CD4-positive, CD25-positive, alpha-beta regulatory T cell (primary cell): Measurements from ENCODE around the gene PRR13. TPM values are rescaled to one million over a fixed set of nuclear protein-coding genes. Genes with fewer than 3 reads are reported as not detected.
"Not testable (repeated sequence)": the region's sequence is repeated elsewhere in the genome, so short reads cannot be mapped to it uniquely, and the experiment has no call there.

ENCODE experiments used
- ATAC-seq, 2 donors: fragments of 150-1000 bp; cut with Tn5 transposase; one replicate each; pipeline ENCODE4 v1.10.0; 2021; ENCODE audit warnings: low read depth in 2 of 2, moderate number of reproducible peaks in 2 of 2, moderate library complexity in 1 of 2
- DNase-seq, 3 donors: peaks; one replicate each; pipeline versions ENCODE4 v3.0.0 to v3.0.0-alpha.2; 2012 to 2022; ENCODE audit warnings: mixed read lengths in 1 of 3
- H3K27ac ChIP-seq: one replicate; pipeline ENCODE4 v1.7.0; 2013; ENCODE audit warnings: mild to moderate bottlenecking, low read length; ENCODE audit not compliant: insufficient read depth, poor library complexity, severe bottlenecking
- H3K27me3 ChIP-seq: one replicate; pipeline ENCODE4 v1.7.0; 2013; ENCODE audit warnings: low read length; ENCODE audit not compliant: control insufficient read depth, insufficient read depth
- H3K36me3 ChIP-seq: one replicate; pipeline ENCODE4 v1.7.0; 2013; ENCODE audit warnings: mild to moderate bottlenecking, low read length, moderate library complexity; ENCODE audit not compliant: control insufficient read depth, insufficient read depth
- H3K4me1 ChIP-seq: 2 replicates; pipeline ENCODE4 v1.7.0; 2013; ENCODE audit warnings: mild to moderate bottlenecking, low read length; ENCODE audit not compliant: insufficient read depth, control insufficient read depth, poor library complexity, severe bottlenecking
- H3K4me3 ChIP-seq: one replicate; pipeline ENCODE4 v1.7.0; 2013; ENCODE audit warnings: low read depth, mild to moderate bottlenecking, low read length, moderate library complexity
- H3K9me3 ChIP-seq, 2 experiments: 1 replicate in 1 of 2; 2 replicates in 1 of 2; pipeline ENCODE4 v1.7.0; 2013; ENCODE audit warnings: low read length in 2 of 2, mild to moderate bottlenecking in 1 of 2, moderate library complexity in 1 of 2; ENCODE audit not compliant: control insufficient read depth in 2 of 2
- H3K27ac Mint-ChIP-seq, 3 donors: one replicate each; pipeline ENCODE4 v1.8.0; 2020 to 2022; ENCODE audit warnings: mild to moderate bottlenecking in 3 of 3, mixed read lengths in 3 of 3, moderate library complexity in 2 of 3
- H3K27me3 Mint-ChIP-seq: one replicate; pipeline ENCODE4 v1.8.0; 2022; ENCODE audit warnings: mild to moderate bottlenecking, mixed read lengths
- H3K36me3 Mint-ChIP-seq: one replicate; pipeline ENCODE4 v1.8.0; 2020; ENCODE audit warnings: mixed read lengths
- H3K4me1 Mint-ChIP-seq, 4 donors: one replicate each; pipeline ENCODE4 v1.8.0; 2020 to 2022; ENCODE audit warnings: mixed read lengths in 4 of 4, mild to moderate bottlenecking in 1 of 4
- H3K4me3 Mint-ChIP-seq, 4 donors: one replicate each; pipeline ENCODE4 v1.8.0; 2020 to 2022; ENCODE audit warnings: mild to moderate bottlenecking in 4 of 4, mixed read lengths in 4 of 4, moderate library complexity in 3 of 4
- H3K9me3 Mint-ChIP-seq, 7 donors: one replicate each; pipeline ENCODE4 v1.8.0; 2020 to 2022; ENCODE audit warnings: mixed read lengths in 7 of 7, mild to moderate bottlenecking in 3 of 7, moderate library complexity in 2 of 7
- polyA plus RNA-seq, 4 donors: library from polyadenylated mRNA; unstranded; fragments of 300-500 nt; fragmentation: Illumina TruSeq; gene quantifications; one replicate each; pipeline ENCODE4 v1.2.3, GENCODE V29; 2021
- total RNA-seq: library from RNA; stranded (reverse); gene quantifications from one replicate; pipeline ENCODE4 v1.2.3, GENCODE V29; 2022

The PRR13 gene
- total and polyA plus RNA-seq, 5 donors from 2014 or later = 187 to 639 (median 561) TPM

DNA sequence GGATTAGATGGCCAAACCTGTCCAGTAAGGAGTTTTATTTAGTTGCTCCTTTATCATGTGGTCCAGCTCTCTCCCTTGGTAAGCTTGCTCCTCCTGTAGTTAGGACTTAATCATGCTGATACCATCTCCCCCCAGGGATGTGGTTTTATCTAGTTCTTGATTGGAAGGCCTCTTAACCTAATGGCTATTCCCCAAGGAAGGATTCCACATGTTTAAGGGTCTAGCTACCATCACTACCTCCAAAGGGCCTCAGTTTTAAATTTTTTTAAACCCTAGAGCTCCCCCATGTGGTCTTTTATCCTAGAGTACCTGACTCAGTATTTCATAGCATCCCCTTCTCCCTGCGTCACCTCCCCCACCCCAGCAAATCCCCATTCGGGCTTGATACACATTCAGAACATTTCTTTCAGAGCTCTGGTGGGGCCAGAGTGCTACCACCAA lies 35.3 kb downstream of the PRR13 start:
- Histone ChIP-seq H3K4me1 (peaks cover 20% of the 10 kb centered on the region), H3K36me3 (peaks cover 88% of the 10 kb centered on the region), H3K9me3 (no peaks in the 10 kb centered on the region), H3K27me3 (no peaks in the 10 kb centered on the region), H3K27ac (peak overlapping the region; percentile 55), H3K4me3 (no peak overlapping the region)
- Mint-ChIP-seq H3K9me3 (no peaks in the 10 kb centered on the region), H3K27ac (peak overlapping the region in 2 of 3 donors; percentile 71 to 74), H3K4me3 (peak overlapping the region in 2 of 4 donors; percentile 42 to 44), H3K27me3 (no peaks in the 10 kb centered on the region), H3K4me1 (peaks cover 15 to 57% (median 41%) of the 10 kb centered on the region in 4 donors), H3K36me3 (peaks cover 48% of the 10 kb centered on the region)
- no peak for DNase-seq
- peak in 1 of 2 donors; percentile 21 for ATAC-seq

DNA sequence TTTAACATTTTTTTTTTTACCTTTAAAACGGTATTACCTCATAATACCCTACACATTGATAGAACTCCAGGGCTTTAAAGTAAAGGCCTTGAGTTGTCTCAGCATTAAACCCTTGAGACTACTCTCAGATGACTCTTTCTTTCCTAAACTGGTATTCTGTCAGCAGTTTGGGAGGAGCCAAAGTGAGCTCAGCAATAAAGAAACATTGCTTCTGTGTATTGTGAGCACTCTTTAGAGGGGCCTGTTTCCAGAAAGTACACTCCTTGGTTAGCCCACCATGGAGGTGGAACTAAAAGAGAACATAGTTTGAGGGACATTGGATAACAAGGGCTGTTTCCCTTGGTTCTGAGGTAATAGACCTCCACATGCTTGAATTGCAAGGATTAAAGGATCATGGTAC lies 37.3 kb downstream of the PRR13 start:
- Mint-ChIP-seq H3K36me3 (peaks cover 46% of the 10 kb centered on the region), H3K4me1 (peaks cover 7 to 43% (median 27%) of the 10 kb centered on the region in 4 donors), H3K4me3 (no peak overlapping the region), H3K9me3 (no peaks in the 10 kb centered on the region), H3K27ac (peak overlapping the region in 2 of 3 donors; percentile 20 to 49), H3K27me3 (no peaks in the 10 kb centered on the region)
- peaks cover 14% of the 10 kb centered on the region for H3K4me1 ChIP-seq
- no peak overlapping the region for H3K27ac ChIP-seq
- no peaks in the 10 kb centered on the region for H3K9me3 ChIP-seq
- no peak for ATAC-seq
- H3K27me3 ChIP-seq = no peaks in the 10 kb centered on the region
- H3K4me3 ChIP-seq = no peak overlapping the region
- peaks cover 87% of the 10 kb centered on the region for H3K36me3 ChIP-seq
- no peak for DNase-seq

DNA sequence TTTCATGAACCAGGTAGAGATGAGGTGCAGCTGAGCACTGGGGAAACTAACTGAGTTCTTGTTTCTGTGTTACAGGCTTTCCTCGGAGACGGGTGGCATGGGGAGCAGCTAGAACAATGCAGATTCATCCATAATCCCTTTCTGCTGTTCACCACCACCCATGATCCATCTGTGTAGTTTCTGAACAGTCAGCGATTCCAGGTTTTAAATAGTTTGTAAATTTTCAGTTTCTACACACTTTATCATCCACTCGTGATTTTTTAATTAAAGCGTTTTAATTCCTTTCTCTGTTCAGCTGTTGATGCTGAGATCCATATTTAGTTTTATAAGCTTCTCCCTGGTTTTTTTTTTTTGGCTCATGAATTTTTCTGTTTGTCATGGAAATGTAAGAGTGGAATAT lies 37.8 kb downstream of the PRR13 start:
- H3K4me1 ChIP-seq = peaks cover 9% of the 10 kb centered on the region
- no peaks in the 10 kb centered on the region for H3K27me3 ChIP-seq
- no peak overlapping the region for H3K27ac ChIP-seq
- DNase-seq (no peak), ATAC-seq (no peak)
- no peak overlapping the region for H3K4me3 ChIP-seq
- Mint-ChIP-seq H3K27ac (peak overlapping the region in 1 of 3 donors; percentile 20), H3K36me3 (peaks cover 42% of the 10 kb centered on the region), H3K4me1 (peaks cover 2 to 38% (median 22%) of the 10 kb centered on the region in 4 donors), H3K27me3 (no peaks in the 10 kb centered on the region), H3K4me3 (no peak overlapping the region), H3K9me3 (no peaks in the 10 kb centered on the region)
- H3K36me3 ChIP-seq = peaks cover 86% of the 10 kb centered on the region
- no peaks in the 10 kb centered on the region for H3K9me3 ChIP-seq

DNA sequence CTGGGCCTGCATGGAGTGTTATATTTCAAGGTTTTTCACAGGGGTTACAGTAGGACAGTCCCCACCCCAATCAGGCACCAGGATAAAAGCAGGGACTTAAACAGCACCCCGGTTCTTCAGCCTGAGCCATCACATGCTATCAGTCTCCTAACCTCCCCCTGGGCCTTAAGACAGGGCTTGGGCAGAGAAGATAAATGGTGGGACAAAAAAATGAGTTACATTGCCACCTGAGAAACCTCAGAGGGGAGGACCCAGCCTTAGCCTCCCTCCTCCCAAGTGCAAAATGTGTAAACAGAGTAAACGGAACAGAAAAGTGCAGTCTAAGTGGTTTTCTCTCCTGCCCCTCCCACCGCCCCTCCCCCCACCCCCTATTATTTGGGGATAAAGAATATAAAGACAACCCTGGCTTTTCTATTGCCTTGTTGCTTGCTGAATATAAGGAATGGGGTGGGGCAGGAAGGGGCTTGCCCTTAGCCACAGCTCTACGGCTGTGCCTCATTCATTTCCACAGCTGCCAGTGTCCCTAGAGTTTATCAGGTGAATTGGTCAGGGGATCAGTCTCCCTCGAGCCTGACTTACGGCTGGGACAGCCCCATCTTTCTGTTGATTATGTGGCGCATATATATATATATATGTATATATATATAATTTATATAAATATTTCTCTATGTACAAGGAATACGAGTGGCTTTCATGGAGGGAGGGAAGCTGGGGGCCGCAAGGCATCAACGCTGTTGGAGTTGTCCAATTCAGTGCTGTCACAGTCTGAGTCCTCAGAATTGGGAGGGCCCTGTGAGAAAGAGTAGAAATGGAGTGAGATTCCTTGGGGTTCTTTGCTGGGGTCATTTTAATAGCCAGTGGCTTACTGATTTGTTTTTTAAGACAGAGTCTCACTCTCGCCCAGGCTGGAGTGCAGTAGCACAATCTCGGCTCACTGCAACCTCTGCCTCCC lies 39.2 kb downstream of the PRR13 start:
- Mint-ChIP-seq H3K27ac (peak overlapping the region in 1 of 3 donors; percentile 76), H3K9me3 (no peaks in the 10 kb centered on the region), H3K4me1 (peaks cover 0 to 25% (median 13%) of the 10 kb centered on the region in 4 donors), H3K27me3 (no peaks in the 10 kb centered on the region), H3K4me3 (no peak overlapping the region), H3K36me3 (peaks cover 37% of the 10 kb centered on the region)
- Histone ChIP-seq H3K36me3 (peaks cover 86% of the 10 kb centered on the region), H3K4me1 (peaks cover 2% of the 10 kb centered on the region), H3K9me3 (no peaks in the 10 kb centered on the region), H3K4me3 (no peak overlapping the region), H3K27ac (no peak overlapping the region), H3K27me3 (no peaks in the 10 kb centered on the region)
- no peak for ATAC-seq
- no peak for DNase-seq

DNA sequence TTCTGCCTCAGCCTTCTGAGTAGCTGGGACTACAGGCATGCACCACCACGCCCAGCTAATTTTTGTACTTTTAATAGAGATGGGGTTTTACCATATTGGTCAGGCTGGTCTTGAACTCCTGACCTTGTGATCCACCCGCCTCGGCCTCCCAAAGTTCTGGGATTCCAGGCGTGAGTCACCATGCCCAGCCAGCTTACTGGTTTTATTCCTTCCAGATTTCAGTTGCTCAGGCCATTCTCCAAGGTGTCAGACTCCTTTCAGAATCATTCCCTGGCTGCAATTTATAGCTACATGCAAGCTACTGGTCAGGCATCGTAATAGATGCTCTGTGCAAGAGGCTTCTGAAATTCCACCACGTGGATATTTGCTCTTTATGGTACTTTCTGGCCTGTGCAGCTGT lies 39.9 kb downstream of the PRR13 start:
- not testable (repeated sequence) for H3K4me3 Mint-ChIP-seq, H3K27ac Mint-ChIP-seq

DNA sequence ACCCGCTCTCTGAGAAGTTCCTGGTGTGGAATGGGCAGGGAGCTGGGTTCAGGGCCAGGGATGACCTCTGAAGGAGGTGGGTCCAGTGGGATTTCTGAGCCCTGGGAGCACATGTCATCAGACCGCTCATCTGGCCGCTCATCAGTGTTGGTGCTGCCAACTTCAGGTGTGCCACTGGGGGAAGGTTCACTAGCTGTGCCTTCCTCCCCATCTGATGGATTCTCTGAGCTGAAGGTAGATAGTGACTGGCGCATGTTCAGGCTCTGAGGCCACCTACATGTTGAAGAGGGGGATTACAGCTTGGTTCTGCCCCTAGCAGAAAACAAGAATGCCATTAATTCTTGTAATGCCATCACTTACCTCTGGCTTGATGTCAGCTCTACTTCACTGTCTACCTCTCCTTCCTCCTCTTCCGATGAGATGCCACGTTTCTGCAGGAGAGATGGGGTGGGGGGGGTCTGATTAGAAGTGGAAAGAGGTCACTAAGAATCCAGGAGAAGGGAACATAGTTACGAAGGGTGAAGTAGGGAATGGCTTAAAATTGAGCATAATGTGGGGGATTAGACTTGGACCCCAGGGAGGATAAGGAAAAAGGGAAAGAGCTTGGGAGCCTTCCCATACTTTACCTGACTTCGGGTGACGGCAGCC lies 40.5 kb downstream of the PRR13 start:
- Mint-ChIP-seq H3K27ac (peak overlapping the region in 2 of 3 donors; percentile 35 to 59), H3K9me3 (no peaks in the 10 kb centered on the region), H3K4me3 (peak overlapping the region in 1 of 4 donors; percentile 66), H3K27me3 (no peaks in the 10 kb centered on the region), H3K4me1 (peaks cover 0 to 17% (median 8%) of the 10 kb centered on the region in 4 donors), H3K36me3 (peaks cover 26% of the 10 kb centered on the region)
- no peak overlapping the region for H3K4me3 ChIP-seq
- DNase-seq (peak in 1 of 3 donors; percentile 18), ATAC-seq (peak; percentile 29 to 42)
- H3K27me3 ChIP-seq = no peaks in the 10 kb centered on the region
- H3K4me1 ChIP-seq = peaks cover 2% of the 10 kb centered on the region
- H3K9me3 ChIP-seq = no peaks in the 10 kb centered on the region
- H3K36me3 ChIP-seq = peaks cover 78% of the 10 kb centered on the region
- H3K27ac ChIP-seq = no peak overlapping the region

More for the DNA sequence above, 39.9 kb downstream of the PRR13 start:
- not testable (repeated sequence) for H3K4me3 ChIP-seq, DNase-seq, H3K9me3 ChIP-seq, H3K27me3 ChIP-seq, H3K4me1 ChIP-seq, H3K27ac ChIP-seq, ATAC-seq, H3K27me3 Mint-ChIP-seq, H3K9me3 Mint-ChIP-seq
- Mint-ChIP-seq H3K36me3 (peaks cover 32% of the 10 kb centered on the region), H3K4me1 (peaks cover 0 to 23% (median 11%) of the 10 kb centered on the region in 4 donors)
- peaks cover 84% of the 10 kb centered on the region for H3K36me3 ChIP-seq

DNA sequence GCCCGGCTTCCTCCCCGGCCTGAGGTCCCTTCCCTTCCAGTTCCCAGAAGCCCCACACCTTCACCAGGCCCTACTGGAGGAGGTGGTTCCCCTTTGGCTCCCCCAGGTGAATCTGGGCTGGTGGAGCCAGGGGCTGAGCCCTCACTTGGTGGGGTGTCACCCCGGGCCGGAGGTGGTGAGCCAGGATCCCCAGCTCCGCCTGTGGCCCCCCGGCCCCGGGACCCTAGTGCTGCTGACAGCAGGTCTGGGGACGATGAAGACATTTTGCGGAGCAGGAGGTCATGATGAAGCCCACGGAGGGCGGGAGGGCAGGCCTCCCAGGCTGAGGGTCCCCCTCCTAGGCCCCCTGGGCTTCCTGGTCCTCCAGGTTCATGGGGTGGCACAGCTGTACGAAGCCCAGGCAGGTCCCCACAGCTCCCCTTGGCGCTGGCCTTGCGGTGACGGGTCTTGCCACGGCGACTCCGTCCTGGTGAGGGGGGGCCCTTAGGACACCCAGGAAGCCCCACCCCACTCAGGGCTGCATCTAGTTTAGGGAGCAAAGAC lies 41.2 kb downstream of the PRR13 start:
- no peak for ATAC-seq

More for the DNA sequence above, 41.2 kb downstream of the PRR13 start:
- H3K4me1 ChIP-seq = peaks cover 2% of the 10 kb centered on the region
- H3K27me3 ChIP-seq = no peaks in the 10 kb centered on the region
- Mint-ChIP-seq H3K36me3 (peaks cover 23% of the 10 kb centered on the region), H3K4me1 (peaks cover 0 to 16% (median 8%) of the 10 kb centered on the region in 4 donors), H3K27ac (peak overlapping the region in 2 of 3 donors; percentile 13 to 18), H3K27me3 (no peaks in the 10 kb centered on the region), H3K4me3 (no peak overlapping the region), H3K9me3 (no peaks in the 10 kb centered on the region)
- no peak overlapping the region for H3K27ac ChIP-seq
- no peaks in the 10 kb centered on the region for H3K9me3 ChIP-seq
- H3K4me3 ChIP-seq = no peak overlapping the region
- peaks cover 82% of the 10 kb centered on the region for H3K36me3 ChIP-seq
- no peak for DNase-seq
